ENCODE results near the gene L3MBTL4.
"Not testable (repeated sequence)": the region's sequence is repeated elsewhere in the genome, so short reads cannot be mapped to it uniquely, and the experiment has no call there.

Gene L3MBTL4

DNA sequence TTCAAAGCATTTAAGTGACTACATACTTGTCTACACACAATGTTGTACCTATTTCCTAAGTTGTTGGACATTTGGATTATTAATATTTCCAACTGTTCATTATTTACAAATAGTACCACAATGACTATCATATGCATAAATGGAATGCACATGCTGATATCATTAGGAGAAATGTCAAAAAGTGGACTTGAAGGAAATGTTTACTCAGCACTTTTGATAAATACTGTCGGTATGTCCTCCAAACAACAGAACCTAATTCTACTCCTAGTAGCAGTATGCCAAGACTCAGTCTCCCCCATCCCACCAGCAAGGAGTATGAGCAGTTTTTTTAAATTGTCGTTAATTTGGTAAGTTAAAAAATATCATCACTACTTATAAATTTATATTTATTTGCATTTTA lies 116.8 kb downstream of the L3MBTL4 start:
- DNase-seq = no peak

DNA sequence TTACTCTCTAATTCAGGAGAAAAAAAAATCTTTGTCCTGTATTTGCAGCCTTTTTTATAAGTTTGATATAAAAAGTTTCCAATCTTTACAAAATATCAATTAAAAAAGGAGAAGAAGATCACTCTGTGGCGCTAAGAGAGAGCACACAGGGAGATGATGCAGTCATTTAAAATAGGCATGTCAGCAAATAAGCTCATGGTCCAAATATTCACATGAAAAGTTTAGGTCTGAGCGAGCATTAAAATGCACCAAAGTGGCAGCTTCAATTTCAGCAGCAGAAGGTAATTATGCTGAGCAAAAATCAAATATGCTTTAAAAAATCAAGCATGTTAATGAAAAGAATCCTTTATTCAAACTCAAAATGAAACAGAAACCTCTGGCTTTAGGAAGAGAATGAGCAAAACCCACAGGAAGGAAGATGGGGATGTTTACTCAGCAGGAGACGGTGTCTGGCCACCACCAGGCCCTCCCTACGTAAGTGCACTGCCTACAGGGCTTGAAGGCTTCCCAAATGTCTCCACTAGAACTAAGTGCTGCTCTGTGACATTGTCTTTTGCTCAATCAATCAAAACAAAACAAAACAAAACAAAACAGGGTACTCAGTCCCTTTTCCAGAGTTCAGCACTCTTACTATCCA lies 120.4 kb downstream of the L3MBTL4 start:
- DNase-seq = no peak

DNA sequence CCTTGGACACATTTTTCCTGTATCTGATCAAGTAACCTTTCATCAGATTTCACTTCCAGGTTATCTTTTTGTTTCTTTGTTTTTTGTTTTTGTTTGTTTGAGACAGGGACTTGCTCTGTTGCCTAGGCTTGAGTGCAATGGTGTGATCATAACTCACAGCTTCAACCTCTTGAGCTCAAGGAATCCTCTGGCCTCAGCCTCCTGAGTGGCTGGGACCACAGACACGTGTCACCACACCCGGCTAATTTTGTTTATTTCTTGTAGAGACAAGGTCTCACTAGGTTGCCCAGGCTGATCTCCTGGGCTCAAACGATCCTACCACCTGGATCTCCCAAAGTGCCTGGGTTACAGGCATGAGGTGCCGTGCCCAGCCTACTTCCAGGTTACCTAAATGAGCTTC lies 124.9 kb downstream of the L3MBTL4 start:
- DNase-seq = no peak

DNA sequence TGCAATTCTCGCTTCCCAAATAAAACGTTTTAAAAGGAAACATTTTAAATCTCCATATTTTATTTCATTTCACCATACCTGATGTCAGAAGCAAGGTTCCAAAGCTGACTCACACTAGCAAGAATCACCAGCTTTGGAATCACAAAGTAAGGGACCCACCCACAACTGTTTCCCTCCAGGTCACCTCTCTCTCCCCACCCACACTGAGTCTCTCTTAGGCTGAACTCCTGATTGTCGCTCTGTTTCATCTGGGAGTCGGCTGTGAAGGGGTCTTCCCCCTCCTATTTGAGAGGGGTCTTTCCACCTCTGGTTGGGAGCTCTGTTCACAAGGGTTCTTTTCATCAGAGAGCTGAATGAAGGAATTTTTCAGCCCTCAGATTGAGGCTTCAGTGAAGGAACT lies 128.1 kb downstream of the L3MBTL4 start:
- no peak for DNase-seq

DNA sequence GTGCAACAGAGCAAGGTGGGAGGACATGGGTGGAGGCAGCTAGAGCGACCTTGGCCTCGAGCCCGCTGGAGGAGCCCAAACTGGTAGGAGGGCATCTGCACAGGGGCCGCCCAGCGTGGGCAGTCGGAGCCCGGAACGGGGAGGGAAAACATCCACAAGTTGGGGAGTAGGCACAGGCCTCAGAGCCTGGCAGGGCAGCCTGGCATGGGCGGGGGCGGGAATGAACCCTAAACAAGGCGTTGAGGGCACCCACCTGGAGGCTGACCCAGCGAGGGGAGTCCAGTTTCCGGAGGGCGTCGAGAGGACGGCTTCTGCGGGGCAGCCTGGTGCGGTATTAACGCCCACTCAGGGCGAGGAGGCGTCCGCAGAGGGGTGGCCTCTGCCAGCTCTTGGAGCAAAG lies 129.9 kb downstream of the L3MBTL4 start:
- DNase-seq = no peak

DNA sequence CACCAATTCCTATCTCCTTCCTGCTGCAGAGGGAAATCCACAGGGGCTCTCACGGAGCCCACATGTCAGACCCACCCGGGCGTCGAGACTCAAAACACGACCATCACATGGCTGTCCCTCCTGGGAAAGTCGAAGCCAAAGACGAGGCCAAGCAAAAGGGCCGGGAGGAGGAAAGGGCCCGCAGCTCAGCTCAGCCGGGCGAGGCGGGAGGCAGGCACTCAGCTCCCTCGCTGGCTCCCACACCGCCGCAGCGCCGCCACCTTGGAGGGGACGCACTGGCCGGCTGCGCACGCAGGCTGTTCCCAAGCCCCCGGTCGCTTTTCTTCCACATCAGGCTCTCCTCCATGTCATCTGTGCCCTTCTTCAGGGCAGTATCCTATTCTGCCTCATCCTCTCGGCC lies 130.4 kb downstream of the L3MBTL4 start:
- no peak for DNase-seq

DNA sequence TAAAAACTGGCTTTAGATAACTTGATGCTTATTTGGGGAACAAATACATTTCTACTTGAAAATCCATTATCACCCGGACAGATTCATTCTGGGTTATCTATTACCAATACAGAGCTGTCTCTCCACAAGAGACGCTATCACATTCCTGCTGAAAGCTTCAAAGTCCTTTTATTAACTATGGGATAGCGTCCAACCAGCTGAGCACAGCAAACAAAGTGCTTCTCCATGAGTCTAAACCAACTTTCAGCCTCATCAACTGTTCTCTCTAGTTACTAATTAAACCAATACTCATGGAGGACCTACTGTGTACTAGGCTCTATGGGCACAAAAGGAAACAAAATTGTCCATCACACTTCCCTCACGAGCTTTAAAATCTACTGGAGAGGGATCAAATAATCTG lies 132.8 kb downstream of the L3MBTL4 start:
- no peak for DNase-seq

DNA sequence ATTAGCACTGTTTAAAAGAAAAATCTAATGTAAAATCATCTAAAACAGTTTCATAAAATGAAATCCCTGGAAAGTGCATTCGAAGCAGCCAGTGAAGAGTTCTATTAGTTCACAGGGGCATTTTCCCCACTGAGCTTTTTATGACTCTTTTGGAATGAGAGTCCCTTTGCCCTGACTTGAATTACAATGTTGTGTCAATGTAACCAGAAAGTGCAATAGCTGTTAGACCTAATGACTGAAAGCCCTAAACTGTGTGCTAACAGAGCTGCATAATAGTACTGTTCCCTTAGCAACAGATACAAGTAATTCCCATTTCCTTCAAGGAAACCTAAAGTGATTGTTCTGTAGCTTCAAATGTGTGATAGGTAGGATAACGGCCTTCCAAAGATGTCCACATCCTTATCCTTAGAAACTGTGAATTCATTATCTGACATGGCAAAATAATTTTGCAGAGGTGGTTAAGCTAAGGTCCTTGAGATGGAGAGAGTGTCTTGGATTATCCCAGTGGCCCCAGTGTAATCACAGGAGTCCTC lies 134.4 kb downstream of the L3MBTL4 start:
- no peak for DNase-seq

DNA sequence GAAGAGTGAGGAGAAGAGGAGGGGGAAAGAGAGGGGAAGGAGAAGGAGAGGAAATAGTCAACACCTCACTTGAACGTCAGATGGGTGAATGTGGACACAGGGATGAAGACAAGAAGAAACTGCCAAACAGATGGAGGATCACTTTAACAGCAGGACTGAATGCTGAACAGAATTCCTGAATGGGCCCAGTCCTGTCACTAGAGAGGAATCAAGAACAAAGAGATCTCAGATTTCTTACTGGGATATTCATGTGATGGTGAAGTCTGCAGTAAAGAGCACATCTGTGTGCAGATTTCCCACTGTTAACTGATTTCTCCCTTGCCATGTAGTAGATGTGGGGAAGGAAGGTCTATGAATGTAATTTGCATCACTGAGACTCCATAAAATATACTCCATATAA lies 135.4 kb downstream of the L3MBTL4 start:
- no peak for DNase-seq

DNA sequence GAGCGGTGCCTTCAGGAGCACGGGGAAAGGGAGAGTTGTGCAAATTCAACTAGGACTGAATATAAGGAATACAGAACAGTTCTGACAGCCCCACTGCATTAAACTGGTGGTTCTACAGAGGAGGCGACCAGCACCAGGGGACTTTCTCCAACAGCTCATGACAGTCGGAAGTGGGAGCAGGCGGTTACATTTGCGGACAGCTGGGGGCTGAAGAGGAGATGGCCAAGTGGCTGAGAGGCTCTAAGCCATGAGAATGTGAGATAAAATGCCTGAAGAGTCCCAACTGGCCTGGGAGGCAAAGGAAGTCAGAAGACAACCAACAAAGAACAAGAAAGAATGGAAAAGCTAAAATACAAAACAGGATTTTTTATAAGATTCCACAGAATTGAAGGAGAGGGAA lies 141.3 kb downstream of the L3MBTL4 start:
- DNase-seq = no peak

DNA sequence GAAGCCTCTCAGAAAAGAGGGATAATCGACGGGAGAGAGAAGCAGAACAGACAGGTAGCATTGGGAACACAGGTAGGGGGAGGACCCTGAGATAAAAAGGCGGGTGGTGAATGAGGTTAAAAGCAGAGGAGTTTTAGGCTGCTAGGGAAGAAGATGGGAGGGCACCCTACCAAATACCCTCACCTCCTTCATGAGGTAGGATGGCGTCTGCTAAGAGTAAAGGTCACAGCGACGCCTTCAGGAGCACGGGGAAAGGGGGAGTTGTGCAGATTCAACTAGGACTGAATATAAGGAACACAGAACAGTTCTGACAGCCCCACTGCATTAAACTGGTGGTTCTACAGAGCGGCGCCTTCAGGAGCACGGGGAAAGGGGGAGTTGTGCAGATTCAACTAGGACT lies 142.6 kb downstream of the L3MBTL4 start:
- not testable (repeated sequence) for DNase-seq

DNA sequence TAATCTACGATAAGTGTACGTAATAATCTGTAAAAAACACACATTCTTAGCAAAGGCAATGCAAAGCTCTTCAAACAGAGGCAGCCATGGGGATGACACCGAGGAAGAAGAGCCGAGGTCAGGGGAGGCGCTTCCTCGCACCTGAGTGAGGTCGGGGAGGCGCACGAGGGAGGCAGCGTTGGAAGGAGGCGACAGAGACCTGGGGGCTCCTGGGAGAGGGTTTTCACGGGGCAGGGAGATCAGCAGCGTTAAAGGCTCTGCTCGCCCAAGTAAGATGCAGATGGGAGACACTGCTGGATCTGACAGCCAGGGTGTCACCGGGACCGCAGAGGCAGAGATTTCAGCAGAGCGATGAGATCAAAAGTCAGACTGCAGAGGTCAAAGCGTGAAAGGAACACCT lies 143.1 kb downstream of the L3MBTL4 start:
- DNase-seq = no peak

DNA sequence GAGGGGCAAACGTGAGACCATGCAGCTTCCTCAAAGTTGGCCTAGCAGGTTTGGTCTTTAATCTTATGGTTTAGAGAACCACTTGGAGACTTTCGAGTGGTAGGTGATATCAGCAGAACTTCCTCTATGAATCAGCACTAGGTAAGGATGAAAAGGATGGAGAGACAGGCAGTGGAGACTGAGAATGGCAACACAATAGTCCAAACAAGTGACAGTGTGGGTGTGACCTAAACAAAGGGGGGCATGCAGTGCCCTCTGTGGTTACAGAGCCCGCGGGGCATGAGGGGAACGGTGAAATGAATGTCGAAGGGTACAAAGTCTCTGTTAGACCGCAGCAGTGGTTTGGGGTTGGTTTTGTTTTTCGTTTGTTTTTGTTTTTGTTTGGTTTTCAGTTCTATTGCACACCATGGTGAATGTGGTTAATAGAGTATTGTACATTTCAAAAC lies 143.9 kb downstream of the L3MBTL4 start:
- no peak for DNase-seq

DNA sequence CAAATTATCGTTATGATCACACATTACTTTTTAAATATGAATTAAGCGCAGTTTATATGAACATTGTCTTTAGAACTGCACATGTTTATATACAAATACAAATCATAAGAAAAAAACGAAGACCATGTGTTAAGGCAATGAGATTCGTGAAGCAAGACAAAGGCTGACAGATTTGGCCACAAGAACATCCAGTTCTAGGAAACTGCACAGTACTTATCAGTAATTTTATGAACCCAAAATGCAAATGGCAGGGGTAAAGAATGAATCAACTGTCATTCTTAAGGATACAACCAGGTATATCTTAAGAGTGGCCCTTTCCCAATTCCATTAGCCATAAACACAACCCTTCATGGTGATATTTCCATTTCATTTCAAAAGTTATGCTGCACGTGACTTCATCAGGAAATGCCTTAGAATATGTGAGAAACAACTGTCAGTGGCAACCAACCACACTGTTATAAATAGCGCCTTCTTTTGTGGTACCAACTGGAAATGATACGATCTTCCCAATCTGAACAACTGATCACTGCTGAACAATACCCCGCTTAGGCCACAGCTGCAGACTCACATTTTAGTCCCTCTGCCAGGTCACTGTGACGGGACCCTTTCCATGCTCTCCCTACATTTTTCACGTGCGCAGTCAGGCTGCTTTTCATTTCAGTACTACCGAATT lies 144.9 kb downstream of the L3MBTL4 start:
- DNase-seq = no peak

DNA sequence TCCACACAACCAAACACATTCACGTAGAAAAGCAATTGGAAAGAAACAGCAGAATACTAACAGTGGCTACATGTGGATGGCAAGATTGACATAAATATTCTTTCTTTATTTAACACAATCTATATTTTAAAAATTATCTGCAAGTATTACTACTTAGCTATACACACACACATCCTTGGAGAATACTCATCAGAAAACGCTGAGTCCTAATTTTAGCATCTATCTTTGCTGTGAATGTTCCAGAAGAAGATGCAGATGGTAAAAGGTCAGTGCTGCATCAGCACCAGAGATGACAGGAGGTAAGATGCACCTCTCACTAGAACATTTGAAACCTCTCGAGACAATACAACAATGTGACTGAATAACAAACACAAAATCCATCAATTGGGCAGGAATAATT lies 148.5 kb downstream of the L3MBTL4 start:
- DNase-seq = no peak

DNA sequence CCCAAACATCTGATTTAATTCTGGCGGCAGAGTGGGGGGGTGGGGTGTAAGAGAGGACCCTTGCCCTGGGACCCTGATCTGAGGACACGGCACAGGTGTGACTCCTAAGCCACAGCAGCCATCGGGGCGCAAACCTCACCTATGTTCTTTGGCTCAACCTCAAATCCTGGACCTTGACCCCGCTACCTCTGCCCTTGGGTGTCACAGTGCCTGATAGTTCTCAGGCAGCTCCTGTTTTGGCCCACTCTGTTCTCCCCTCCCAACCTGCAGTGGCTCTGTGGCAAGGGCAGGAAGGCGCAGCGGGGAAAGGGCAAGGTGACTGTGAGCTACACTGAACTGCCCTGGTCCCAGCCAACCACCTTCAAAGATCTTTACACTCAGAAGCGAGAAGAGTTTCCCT lies 152.8 kb downstream of the L3MBTL4 start:
- DNase-seq = no peak

DNA sequence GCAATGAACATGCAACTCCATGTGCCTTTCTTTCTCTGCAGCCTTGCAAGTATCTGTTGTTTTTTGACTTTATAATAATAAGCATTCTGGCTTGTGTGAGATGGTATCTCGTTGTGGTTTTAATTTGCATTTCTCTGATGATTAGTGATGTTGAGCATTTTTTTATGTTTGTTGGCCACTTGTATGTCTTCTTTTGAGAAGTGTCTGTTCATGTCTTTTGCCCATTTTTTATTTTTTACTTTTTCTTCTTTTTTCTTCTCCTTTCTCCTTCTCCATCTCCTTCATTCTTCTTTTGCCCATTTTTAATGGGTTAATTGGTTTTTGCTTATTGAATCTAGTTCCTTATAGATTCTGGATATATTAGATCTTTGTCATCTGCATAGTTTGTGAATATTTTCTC lies 155.4 kb downstream of the L3MBTL4 start:
- not testable (repeated sequence) for DNase-seq

DNA sequence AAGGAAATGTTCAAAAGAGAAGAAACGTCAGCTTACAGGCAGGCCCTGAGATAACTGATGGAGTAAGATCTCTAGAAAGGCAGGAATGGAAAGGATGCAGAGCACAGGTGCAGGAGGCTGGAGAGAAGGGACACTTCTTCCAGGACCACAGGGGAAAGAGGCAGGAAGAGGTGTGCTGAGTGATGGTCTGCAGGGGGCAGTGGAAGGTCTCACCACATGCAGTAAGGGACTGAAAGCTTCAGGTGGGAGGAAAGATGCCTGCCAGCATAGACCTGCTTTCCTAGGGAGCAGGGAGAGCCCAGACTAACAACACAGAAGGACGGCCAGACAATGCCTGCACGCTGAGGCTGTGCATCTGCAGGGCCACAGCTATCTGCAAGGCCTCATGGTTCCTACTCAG lies 156.8 kb downstream of the L3MBTL4 start:
- no peak for DNase-seq

DNA sequence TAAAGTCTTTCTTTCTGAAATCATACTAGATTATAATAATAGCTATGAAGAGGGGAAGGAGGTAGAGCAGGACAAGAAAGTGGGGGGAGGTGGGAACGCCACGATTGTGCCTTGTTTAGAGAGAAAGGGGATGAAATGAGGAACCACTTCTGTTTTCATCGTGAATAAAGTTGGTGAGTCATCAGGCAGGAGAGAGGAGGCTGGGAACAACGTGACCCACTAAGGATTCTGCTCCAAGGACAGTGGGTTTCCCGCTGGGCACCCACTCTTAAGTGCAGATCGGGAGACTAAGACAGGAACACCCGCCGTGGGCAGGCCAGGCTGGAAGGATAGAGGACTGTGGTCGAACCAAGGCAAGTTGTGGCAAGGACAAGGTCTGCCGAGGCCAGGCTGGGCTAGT lies 158.2 kb downstream of the L3MBTL4 start:
- no peak for DNase-seq

DNA sequence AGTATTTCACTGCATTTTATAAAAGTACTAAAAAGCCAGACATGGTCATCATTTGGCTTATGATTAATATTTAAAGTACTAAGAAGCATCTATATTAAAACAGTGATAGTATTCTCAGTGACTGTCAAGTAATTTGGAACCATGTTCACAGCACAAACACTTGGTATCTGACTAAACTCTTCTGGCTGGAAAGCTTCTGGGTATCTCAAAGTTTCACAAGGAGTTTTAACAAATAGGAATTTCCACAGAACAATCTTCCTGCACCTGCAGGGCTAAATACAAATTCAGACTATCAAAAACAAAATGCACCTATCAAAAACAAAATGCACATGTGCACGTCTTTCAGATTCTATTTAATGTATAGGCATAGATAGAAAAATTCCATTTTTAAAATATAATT lies 158.8 kb downstream of the L3MBTL4 start:
- DNase-seq = no peak

DNA sequence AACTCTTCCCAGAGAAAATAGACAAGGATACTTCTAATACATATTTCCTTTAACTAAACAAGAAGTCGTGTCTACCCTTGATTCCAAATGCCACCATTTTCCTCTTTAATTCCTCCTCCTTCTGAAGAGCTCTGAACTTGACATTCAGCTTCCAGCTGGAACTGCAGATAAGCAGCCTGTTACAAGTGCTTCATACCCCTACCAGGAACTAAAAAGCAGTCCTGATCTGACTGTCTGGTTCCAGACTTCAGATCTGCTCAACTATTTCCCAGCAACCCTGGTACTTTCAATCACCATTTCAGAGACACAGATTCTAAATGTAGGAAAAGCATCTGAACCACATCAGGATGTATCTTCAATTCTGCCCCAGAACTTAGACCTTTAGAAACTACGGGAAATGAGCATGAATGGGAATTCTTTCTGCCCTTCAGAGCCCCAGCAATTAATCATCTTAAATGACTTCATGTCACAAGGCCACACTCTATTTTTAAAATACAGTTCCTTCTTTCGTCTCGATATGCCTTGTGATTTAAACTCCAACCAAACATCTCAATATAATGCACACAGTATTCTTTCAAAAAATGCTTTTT lies 159.5 kb downstream of the L3MBTL4 start:
- DNase-seq = no peak

DNA sequence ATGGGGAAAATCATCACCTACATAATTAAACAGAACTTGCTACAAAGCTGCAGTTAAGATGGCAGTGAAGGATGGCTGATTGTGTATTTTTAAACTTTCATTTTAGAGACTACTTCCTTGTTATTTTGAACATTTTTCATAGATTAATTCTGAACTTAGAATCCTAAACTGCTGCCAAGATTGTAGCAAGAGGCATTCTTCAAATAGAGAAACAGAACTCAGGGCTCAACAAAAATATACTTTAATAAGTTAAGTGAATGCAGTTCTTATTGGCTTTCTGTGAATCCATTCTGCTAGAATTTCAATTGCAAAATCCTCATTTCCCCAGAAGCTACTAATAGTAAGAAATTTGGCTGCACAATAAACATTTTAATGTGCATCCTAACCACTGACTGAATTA lies 160.3 kb downstream of the L3MBTL4 start:
- no peak for DNase-seq

DNA sequence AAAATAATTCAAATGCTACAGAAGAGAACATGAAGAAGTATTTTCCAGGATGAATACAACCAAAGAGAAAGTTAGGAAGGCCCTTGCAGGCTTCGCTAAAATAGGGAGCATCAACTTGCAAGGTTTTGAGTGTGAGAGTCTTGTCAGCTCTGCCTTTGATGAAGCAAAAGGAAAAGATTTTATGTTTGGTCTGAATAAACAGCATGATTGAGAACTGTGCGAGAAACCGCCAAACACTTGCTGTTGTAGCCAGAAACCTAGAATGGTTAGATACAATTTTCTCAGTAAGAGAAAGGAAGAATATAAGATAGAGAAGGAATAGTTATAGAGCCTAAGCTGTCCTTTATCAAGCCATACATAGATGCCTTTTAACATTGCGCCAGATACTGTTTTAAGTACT lies 163.6 kb downstream of the L3MBTL4 start:
- DNase-seq = no peak

DNA sequence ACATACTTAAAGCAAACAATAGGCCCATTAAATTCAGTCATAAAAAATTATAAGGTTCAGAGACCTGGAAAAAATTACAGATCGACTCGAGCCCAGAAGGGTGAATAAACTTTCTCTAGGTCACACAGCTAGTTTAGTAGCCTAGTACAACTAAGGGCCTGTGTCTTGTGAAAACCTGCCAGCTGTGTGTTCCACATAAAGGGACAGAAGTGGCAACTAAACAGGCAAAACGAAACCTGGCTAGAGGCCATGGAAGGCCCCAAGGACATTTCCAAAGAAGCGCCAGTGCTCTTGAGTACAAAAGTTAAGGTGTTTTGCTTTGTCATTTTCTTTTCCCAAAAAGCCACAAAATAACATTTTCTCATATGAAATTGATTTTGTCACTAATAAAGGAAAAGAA lies 164.9 kb downstream of the L3MBTL4 start:
- DNase-seq = no peak
